GM12878 (cell line): ENCODE measurements around the gene RRN3. TPM values are rescaled to one million over a fixed set of nuclear protein-coding genes. Genes with fewer than 3 reads are reported as not detected.
"Not testable (repeated sequence)": the region's sequence is repeated elsewhere in the genome, so short reads cannot be mapped to it uniquely, and the experiment has no call there.

ENCODE experiments used
- ATAC-seq: fragments of 200-7000 bp; cut with Tn5 transposase; 3 replicates; pipeline ENCODE4 v1.9.1; 2020; ENCODE audit warnings: mild to moderate bottlenecking, moderate library complexity
- BruUV-seq: library from RNA; stranded (reverse); fragments of 400-500 nt; replicated peaks from 2 replicates; lab custom pipeline; 2021; lab: Mats Ljungman, UMichigan
- CTCF ChIA-PET: fragments of 300-600 bp; sonication (Branson Sonifier 250); formaldehyde crosslinking; extraction: SDS; loops from one replicate; lab custom pipeline; 2021; ENCODE audit warnings: inconsistent platforms; lab: Yijun Ruan, JAX
- POLR2A ChIA-PET: fragments of 350-600 bp; formaldehyde crosslinking; extraction: SDS; loops from one replicate; lab custom pipeline; 2021; ENCODE audit warnings: inconsistent platforms; lab: Charles Lee
- RAD21 ChIA-PET: fragments of 300-600 bp; sonication (Branson Sonifier 250); formaldehyde crosslinking; loops from one replicate; lab custom pipeline; 2023; ENCODE audit warnings: antibody characterized with exemption; ENCODE audit not compliant: unreplicated experiment; lab: Charles Lee
- SMC1A ChIA-PET: fragments of 300-600 bp; sonication (Branson Sonifier 250); formaldehyde crosslinking; loops from one replicate; lab custom pipeline; 2023; ENCODE audit not compliant: unreplicated experiment, uncharacterized antibody; lab: Charles Lee
- DNase-seq: peaks from one replicate; pipeline ENCODE4 v3.0.0-alpha.2; 2011; ENCODE audit warnings: low read depth, low spot score
- FAIRE-seq: peaks from 3 replicates; lab custom pipeline; 2011; peaks lifted over from hg19 to GRCh38; lab: Jason Lieb, UNC
- H2AFZ ChIP-seq: 2 replicates; pipeline ENCODE4 v1.6.0; 2011; ENCODE audit warnings: low read depth, low read length, control low read depth; ENCODE audit not compliant: control insufficient read depth
- H3K27ac ChIP-seq: 2 replicates; pipeline ENCODE4 v1.5.1; 2011; ENCODE audit warnings: control low read depth; ENCODE audit not compliant: control insufficient read depth, insufficient read depth
- H3K27me3 ChIP-seq, 2 experiments: replicated peaks in 1 of 2; 2 replicates each; pipeline versions ENCODE4 v1.6.0 to v1.6.1; 2011; ENCODE audit warnings: low read length in 1 of 2; ENCODE audit not compliant: control insufficient read depth in 2 of 2, insufficient read depth in 2 of 2
- H3K36me3 ChIP-seq, 2 experiments: 2 replicates each; pipeline ENCODE4 v1.5.1; 2011; ENCODE audit warnings: low read length in 1 of 2; ENCODE audit not compliant: control insufficient read depth in 2 of 2, insufficient read depth in 2 of 2
- H3K4me1 ChIP-seq: 2 replicates; pipeline ENCODE4 v1.6.1; 2011; ENCODE audit warnings: mild to moderate bottlenecking, low read length, moderate library complexity, mixed read lengths; ENCODE audit not compliant: control insufficient read depth, insufficient read depth
- H3K4me2 ChIP-seq: 2 replicates; pipeline ENCODE4 v1.6.0; 2011; ENCODE audit warnings: control low read depth; ENCODE audit not compliant: control insufficient read depth, insufficient read depth
- H3K4me3 ChIP-seq: fragments of 200-600 bp; sonication (generic); 2 replicates; pipeline ENCODE4 v1.5.1; 2016
- H3K79me2 ChIP-seq: 2 replicates; pipeline ENCODE4 v1.6.0; 2011; ENCODE audit warnings: low read length; ENCODE audit not compliant: control insufficient read depth, insufficient read depth
- H3K9ac ChIP-seq: 2 replicates; pipeline ENCODE4 v1.8.0; 2011; ENCODE audit warnings: low read length, control low read depth, mixed read lengths; ENCODE audit not compliant: control insufficient read depth, insufficient read depth
- H3K9me3 ChIP-seq: replicated peaks from 3 replicates; pipeline ENCODE4 v1.5.1; 2011; ENCODE audit warnings: mild to moderate bottlenecking, low read length; ENCODE audit not compliant: control insufficient read depth, insufficient read depth
- H4K20me1 ChIP-seq: 2 replicates; pipeline ENCODE4 v1.6.0; 2011; ENCODE audit not compliant: control insufficient read depth, insufficient read depth
- NRF1 ChIP-seq: conservative IDR thresholded peaks from 2 replicates; pipeline ENCODE4 v1.6.1; 2011; ENCODE audit warnings: mild to moderate bottlenecking, low read depth, low read length, improper control_type of control experiment
- SMC3 ChIP-seq: IDR thresholded peaks from 2 replicates; pipeline ENCODE4 v1.6.1; 2011; ENCODE audit warnings: low read length, improper control_type of control experiment, borderline replicate concordance
- STAT3 ChIP-seq: IDR thresholded peaks from 2 replicates; pipeline ENCODE4 v1.6.1; 2011; ENCODE audit warnings: low read depth, low read length, improper control_type of control experiment
- ZBTB4 ChIP-seq: fragments of 450-650 bp; formaldehyde crosslinking; IDR thresholded peaks from 2 replicates; pipeline ENCODE4 v1.4.0; 2022; ENCODE audit warnings: mild to moderate bottlenecking, moderate library complexity
- ZNF384 ChIP-seq: IDR thresholded peaks from 2 replicates; pipeline ENCODE4 v1.6.1; 2012; ENCODE audit warnings: low read depth, mild to moderate bottlenecking, low read length, improper control_type of control experiment, borderline replicate concordance
- WGBS: methylation state at CpG from one replicate; pipeline ENCODE4 v1.1.6; 2016; ENCODE audit warnings: low lambda C conversion rate; ENCODE audit not compliant: insufficient replicate concordance, insufficient coverage; ENCODE audit errors: missing lambda C conversion rate; 5-methylcytosine and 5-hydroxymethylcytosine counted together
- in situ Hi-C: fragments of 300-500 bp; cut with MboI; formaldehyde crosslinking; loops from 9 replicates; pipeline ENCODE4 v1.14.3; 2018; ENCODE audit warnings: mixed read lengths
- intact Hi-C: fragments of 100-400 bp; cut with micrococcal nuclease; formaldehyde crosslinking; loops from one replicate; pipeline ENCODE4 v1.14.2; 2022; ENCODE audit not compliant: unreplicated experiment
- polyA plus RNA-seq, 11 experiments: library from polyadenylated mRNA; depleted of rRNA in 4 of 11; unstranded in 6 of 11; stranded (reverse) in 5 of 11; fragments of >200 nt; fragmentation: Nextera tagmentation in 4 of 11; fragmentation: Illumina TruSeq in 1 of 11; extraction: Ambion mirVana in 4 of 11; extraction: Trizol in 1 of 11; gene quantifications; 1 replicate in 1 of 11; 2 replicates in 10 of 11; pipeline versions ENCODE4 v1.2.1 to v1.2.3, GENCODE V29; 2011 to 2016; ENCODE audit warnings: inconsistent platforms in 2 of 11, missing spikeins in 2 of 11, low read depth in 1 of 11
- total RNA-seq, 4 experiments: library from RNA; depleted of rRNA in 3 of 4; stranded (reverse); fragments of >200 nt in 3 of 4; fragmentation: Illumina TruSeq in 1 of 4; extraction: Trizol in 1 of 4; gene quantifications; 2 replicates each; pipeline versions ENCODE4 v1.2.1 to v1.2.3, GENCODE V29; 2013 to 2021

RRN3 gene
- total and polyA plus RNA-seq, 10 of the 15 experiments (the other 5 are each of a cell fraction or from before 2014, with no cell fraction given) = 21.9 to 55.5 (median 33.2) TPM

- H4K20me1 ChIP-seq = no peaks in the 10 kb centered on the region
- intact Hi-C loops = no loop called here
- H3K9me3 ChIP-seq = no peaks in the 10 kb centered on the region
- H3K4me3 ChIP-seq = no peak overlapping the region
- ChIA-PET POLR2A (no interaction called here), SMC1A (no interaction called here), RAD21 (no interaction called here), CTCF (no interaction called here)
- TF ChIP-seq ZBTB4 (CRISPR knock-in tag) (no peak), ZNF384 (no peak), NRF1 (no peak), SMC3 (no peak), STAT3 (no peak)
- BruUV-seq = no TSS peak
- ATAC-seq = no peak; the same call in 2 of the 3 replicates
- no peaks in the 10 kb centered on the region for H3K4me1 ChIP-seq
- in situ Hi-C loops = no loop called here
- H3K79me2 ChIP-seq = no peaks in the 10 kb centered on the region; the same call in 1 of the 2 replicates
- no peak overlapping the region for H3K9ac ChIP-seq
- no peak overlapping the region for H2AFZ ChIP-seq
- H3K27ac ChIP-seq = no peak overlapping the region
- DNase-seq = no peak
- no peaks in the 10 kb centered on the region for H3K36me3 ChIP-seq
- no peak overlapping the region for H3K4me2 ChIP-seq
- H3K27me3 ChIP-seq = no peaks in the 10 kb centered on the region
- WGBS = 83% methylated on average over 11 of the region's 15 CpGs
- no peak for FAIRE-seq
Measured at GRCh38 chr16:15141586-15141985, 47.5 kb upstream of the RRN3 start.

DNA sequence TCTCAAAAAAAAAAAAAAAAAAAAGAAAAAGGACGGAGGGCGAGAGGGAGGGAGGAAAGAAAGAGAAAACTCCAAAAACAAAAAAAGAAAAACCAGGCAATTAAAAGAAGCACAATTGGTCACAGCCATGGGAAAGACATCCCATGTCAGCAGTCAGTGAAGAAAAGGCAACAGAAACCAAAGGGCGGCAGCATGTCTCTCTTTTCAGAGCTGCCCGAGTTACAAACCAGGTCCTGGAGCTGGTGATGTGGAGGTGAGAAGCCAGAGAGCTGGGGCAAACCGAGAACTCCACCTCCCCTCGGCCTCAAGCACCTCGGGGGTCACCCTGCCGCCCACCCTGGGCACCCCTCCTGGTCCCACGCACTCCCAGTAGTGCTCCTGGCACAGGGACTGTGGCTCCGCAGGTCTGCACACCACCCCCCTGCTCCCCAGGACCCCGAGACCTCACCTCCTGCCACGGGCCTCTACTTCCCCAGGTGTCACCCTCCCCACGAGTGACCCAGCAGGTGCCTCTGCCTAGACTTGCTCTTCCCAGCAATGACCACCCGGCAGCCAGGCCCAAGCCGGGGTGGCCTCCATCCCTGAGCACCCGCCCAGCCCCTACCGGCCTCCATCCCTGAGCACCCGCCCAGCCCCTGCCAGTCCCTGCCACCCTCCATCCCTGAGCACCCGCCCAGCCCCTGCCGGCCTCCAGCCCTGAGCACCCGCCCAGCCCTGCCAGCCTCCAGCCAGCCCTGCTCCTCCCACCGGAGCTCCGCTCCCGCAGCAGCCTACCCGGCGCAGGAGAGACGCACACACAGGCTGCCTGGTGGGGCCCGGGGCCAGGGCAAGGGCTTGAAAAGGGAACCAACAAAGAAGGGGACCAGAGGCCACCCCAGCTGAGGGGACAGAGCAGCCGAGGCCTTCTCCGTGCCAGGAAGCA, 46.6 kb upstream of the RRN3 start:
- RAD21 ChIA-PET, H4K20me1 ChIP-seq, DNase-seq, in situ Hi-C loops, H3K36me3 ChIP-seq, POLR2A ChIA-PET, H2AFZ ChIP-seq, FAIRE-seq, H3K9me3 ChIP-seq, SMC1A ChIA-PET, H3K4me2 ChIP-seq, CTCF ChIA-PET, intact Hi-C loops, H3K4me3 ChIP-seq, H3K9ac ChIP-seq, H3K27ac ChIP-seq, H3K4me1 ChIP-seq, H3K27me3 ChIP-seq, H3K79me2 ChIP-seq, BruUV-seq: not testable (repeated sequence)
- WGBS = 88% methylated on average over 19 of the region's 30 CpGs
- ATAC-seq = peak; percentile 16; the same call in 1 of the 3 replicates

DNA sequence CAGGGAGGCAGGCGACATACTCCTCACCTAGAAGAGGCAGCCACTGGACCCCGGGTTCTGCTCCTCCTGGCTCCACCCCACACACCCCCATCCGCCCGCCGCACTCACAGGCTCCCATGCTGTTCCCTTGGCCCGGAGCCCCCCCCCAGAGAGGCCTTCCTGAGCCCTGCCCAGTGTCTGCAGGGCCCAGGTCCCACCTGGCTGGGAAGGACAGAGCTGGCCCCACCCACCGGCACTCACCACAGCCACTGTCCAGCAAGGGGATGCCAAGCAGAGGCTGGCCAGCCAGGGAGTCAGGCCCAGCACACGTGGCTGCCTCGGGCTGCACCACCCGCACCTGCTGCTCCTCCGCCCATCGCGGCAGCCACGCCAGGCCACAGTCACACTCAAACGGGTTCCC, 43.4 kb upstream of the RRN3 start:
- H3K27me3 ChIP-seq, H3K27ac ChIP-seq, H3K9me3 ChIP-seq, POLR2A ChIA-PET, intact Hi-C loops, RAD21 ChIA-PET, H3K4me1 ChIP-seq, H3K4me3 ChIP-seq, H3K79me2 ChIP-seq, BruUV-seq, H4K20me1 ChIP-seq, DNase-seq, H3K36me3 ChIP-seq, H3K4me2 ChIP-seq, FAIRE-seq, CTCF ChIA-PET, in situ Hi-C loops, SMC1A ChIA-PET, H2AFZ ChIP-seq, H3K9ac ChIP-seq, ATAC-seq: not testable (repeated sequence)
- 92% methylated on average over 4 of the region's 15 CpGs for WGBS
